GM19023 (cell line): Measurements from ENCODE around the gene ANKIB1.
"Not testable (repeated sequence)": the region's sequence is repeated elsewhere in the genome, so short reads cannot be mapped to it uniquely, and the experiment has no call there.

Experiments
- ATAC-seq: cut with Tn5 transposase; IDR thresholded peaks from one replicate; pipeline ENCODE4 v1.9.1; 2021; ENCODE audit warnings: mild to moderate bottlenecking, moderate library complexity; ENCODE audit not compliant: unreplicated experiment

ANKIB1 gene

GRCh38 chr7:92400013-92400412, 154.2 kb downstream of the ANKIB1 start:
- no peak for ATAC-seq

GRCh38 chr7:92402920-92403759, 157.4 kb downstream of the ANKIB1 start:
- ATAC-seq = no peak

- ATAC-seq = no peak
These were observed 157.9 kb downstream of the ANKIB1 start for GRCh38 chr7:92403760-92404074.

GRCh38 chr7:92404170-92404614, 158.4 kb downstream of the ANKIB1 start:
- ATAC-seq = no peak

- no peak for ATAC-seq
These were observed 163.6 kb downstream of the ANKIB1 start for GRCh38 chr7:92409357-92409756.

- ATAC-seq = not testable (repeated sequence)
These were observed 164.4 kb downstream of the ANKIB1 start for GRCh38 chr7:92410162-92410561.

- ATAC-seq = no peak
These were observed 167.0 kb downstream of the ANKIB1 start for GRCh38 chr7:92412745-92413144.

GRCh38 chr7:92413550-92413949, 167.8 kb downstream of the ANKIB1 start:
- no peak for ATAC-seq

- ATAC-seq = no peak
These were observed 169.5 kb downstream of the ANKIB1 start for GRCh38 chr7:92415225-92415624.

GRCh38 chr7:92417913-92418312, 172.1 kb downstream of the ANKIB1 start:
- ATAC-seq = no peak

- no peak for ATAC-seq
These were observed 176.1 kb downstream of the ANKIB1 start for GRCh38 chr7:92421676-92422435.

- ATAC-seq = no peak
These were observed 177.2 kb downstream of the ANKIB1 start for GRCh38 chr7:92422926-92423325.

- ATAC-seq = no peak
These were observed 177.9 kb downstream of the ANKIB1 start for GRCh38 chr7:92423710-92424131.

GRCh38 chr7:92425311-92425947, 179.7 kb downstream of the ANKIB1 start:
- ATAC-seq = no peak

- no peak for ATAC-seq
These were observed 181.4 kb downstream of the ANKIB1 start for GRCh38 chr7:92427193-92427592.

- ATAC-seq = no peak
These were observed 186.6 kb downstream of the ANKIB1 start for GRCh38 chr7:92432299-92432946.

GRCh38 chr7:92433019-92433418, 187.2 kb downstream of the ANKIB1 start:
- no peak for ATAC-seq

GRCh38 chr7:92435542-92435941, 189.8 kb downstream of the ANKIB1 start:
- no peak for ATAC-seq

GRCh38 chr7:92436612-92437445, 191.1 kb downstream of the ANKIB1 start:
- no peak for ATAC-seq

- ATAC-seq = no peak
These were observed 192.2 kb downstream of the ANKIB1 start for GRCh38 chr7:92437956-92438491.
